ENCODE results near the gene HSP90AA1.
"Not testable (repeated sequence)": the region's sequence is repeated elsewhere in the genome, so short reads cannot be mapped to it uniquely, and the experiment has no call there.

HSP90AA1 gene

GRCh38 chr14:102075155-102075554, 11.7 kb downstream of the HSP90AA1 start:
- TF ChIP-seq CTCF (IDR thresholded peaks at IDR 0.05; ENCODE audit: low read depth, low read length): no peak
- H3K4me3 ChIP-seq (ENCODE audit: low read depth, low read length): no peak overlapping the region
- H3K36me3 ChIP-seq: peaks cover 14% of the 10 kb centered on the region
- no peak for DNase-seq
- no peaks in the 10 kb centered on the region for H3K27me3 ChIP-seq
- no peaks in the 10 kb centered on the region; the same call in 1 of the 2 replicates for H3K9me3 ChIP-seq
- H3K4me1 ChIP-seq: no peaks in the 10 kb centered on the region

DNA sequence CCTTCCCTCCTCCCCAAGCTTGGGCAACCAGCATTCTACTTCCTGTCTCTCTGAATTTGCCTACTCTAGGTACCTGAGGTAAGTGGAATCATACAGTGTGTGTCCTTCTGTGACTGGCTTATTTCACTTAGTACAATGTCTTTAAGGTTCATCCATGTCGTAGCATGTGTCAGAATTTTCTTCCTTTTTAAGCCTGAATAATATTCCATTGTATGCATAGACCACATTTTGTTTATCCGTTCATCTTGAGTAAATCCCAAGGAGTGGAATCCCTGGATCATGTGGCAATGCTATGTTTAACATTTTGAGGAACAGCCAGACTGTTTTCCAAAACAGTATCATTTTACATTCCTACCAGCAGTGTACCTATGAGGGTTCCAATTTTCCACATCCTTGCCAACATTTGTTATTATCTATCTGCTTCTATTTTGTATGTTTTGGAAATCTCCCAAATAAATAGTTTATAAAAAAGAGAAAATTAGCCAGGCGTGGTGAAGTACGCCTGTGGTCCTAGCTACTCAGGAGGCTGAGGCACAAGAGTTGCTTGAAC, 12.4 kb downstream of the HSP90AA1 start:
- Histone ChIP-seq H3K27me3 (no peaks in the 10 kb centered on the region), H3K4me3 (ENCODE audit: low read depth, low read length) (no peak overlapping the region), H3K9me3 (no peaks in the 10 kb centered on the region; the same call in 1 of the 2 replicates), H3K4me1 (no peaks in the 10 kb centered on the region), H3K36me3 (peaks cover 8% of the 10 kb centered on the region)
- DNase-seq: no peak
- TF ChIP-seq CTCF (IDR thresholded peaks at IDR 0.05; ENCODE audit: low read depth, low read length): no peak

DNA sequence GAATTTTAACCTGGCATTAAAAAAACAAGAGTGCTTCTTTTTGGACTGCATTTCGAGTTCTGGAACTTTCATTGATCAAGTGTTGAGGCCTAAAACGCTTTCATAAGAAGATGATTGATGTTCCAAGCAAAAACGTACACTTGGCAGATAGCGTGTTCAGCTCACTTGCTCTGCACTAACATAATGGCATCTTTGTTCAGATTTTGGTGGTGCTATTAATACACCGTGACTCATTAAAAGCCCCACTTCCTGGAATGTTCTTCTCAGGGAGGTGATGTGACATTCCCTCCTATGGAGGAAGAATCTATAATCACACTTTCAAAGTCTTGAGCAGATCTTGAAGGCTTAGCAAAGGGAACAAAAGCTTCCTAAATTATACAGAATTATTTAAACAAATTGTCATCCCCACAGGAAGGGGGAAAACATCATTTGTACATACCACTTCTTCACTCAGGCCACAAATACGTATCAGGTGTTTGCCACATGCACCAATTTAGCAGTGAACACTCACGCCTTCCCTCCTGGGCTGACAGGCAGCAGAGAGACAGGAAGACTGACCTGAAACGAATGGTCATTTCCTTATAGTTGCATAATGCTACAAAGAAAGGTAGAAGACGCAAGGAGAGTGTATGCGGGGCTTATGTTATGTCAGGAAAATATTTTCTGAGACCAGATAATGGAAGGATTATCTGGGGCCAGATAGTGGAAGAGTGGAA, 15.4 kb downstream of the HSP90AA1 start:
- H3K36me3 ChIP-seq: no peaks in the 10 kb centered on the region
- no peak for DNase-seq
- H3K4me3 ChIP-seq (ENCODE audit: low read depth, low read length): no peak overlapping the region
- no peaks in the 10 kb centered on the region for H3K27me3 ChIP-seq
- no peak for TF ChIP-seq CTCF (IDR thresholded peaks at IDR 0.05; ENCODE audit: low read depth, low read length)
- no peaks in the 10 kb centered on the region for H3K4me1 ChIP-seq
- H3K9me3 ChIP-seq: no peaks in the 10 kb centered on the region; the same call in 1 of the 2 replicates

DNA sequence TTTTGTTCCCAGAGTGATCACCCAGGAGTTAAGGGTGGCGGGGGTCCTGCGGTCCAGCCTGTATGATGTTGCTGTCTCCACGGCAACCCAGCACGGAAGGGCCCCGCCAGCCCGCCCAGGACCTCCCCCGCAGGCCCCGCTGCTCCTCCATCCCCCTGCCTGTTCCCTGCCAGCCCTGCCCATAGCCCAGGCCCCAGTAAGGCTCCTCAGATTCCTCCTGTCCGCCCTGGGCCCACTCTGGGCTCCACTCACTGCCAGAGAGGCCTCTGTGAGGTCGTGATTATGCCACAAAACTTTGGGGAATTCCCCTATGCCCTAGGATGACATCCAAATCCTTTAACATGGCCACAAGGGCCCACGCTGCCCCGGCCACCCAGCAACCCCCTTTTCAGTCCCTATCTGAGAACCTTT, 20.8 kb downstream of the HSP90AA1 start:
- TF ChIP-seq CTCF (IDR thresholded peaks at IDR 0.05; ENCODE audit: low read depth, low read length): no peak
- no peak for DNase-seq
- no peaks in the 10 kb centered on the region for H3K9me3 ChIP-seq

GRCh38 chr14:102064590-102064989, 22.3 kb downstream of the HSP90AA1 start:
- not testable (repeated sequence) for H3K27me3 ChIP-seq; H3K4me3 ChIP-seq (ENCODE audit: low read depth, low read length); H3K4me1 ChIP-seq; H3K36me3 ChIP-seq; DNase-seq; H3K9me3 ChIP-seq

More for the DNA sequence above, 20.8 kb downstream of the HSP90AA1 start:
- Histone ChIP-seq H3K4me1 (no peaks in the 10 kb centered on the region), H3K27me3 (no peaks in the 10 kb centered on the region), H3K4me3 (ENCODE audit: low read depth, low read length) (no peak overlapping the region), H3K36me3 (no peaks in the 10 kb centered on the region)

GRCh38 chr14:102063808-102064429, 22.9 kb downstream of the HSP90AA1 start:
- no peaks in the 10 kb centered on the region for H3K27me3 ChIP-seq
- no peaks in the 10 kb centered on the region for H3K4me1 ChIP-seq
- H3K9me3 ChIP-seq: no peaks in the 10 kb centered on the region
- no peak for DNase-seq
- H3K4me3 ChIP-seq (ENCODE audit: low read depth, low read length): no peak overlapping the region
- TF ChIP-seq CTCF (IDR thresholded peaks at IDR 0.05; ENCODE audit: low read depth, low read length): no peak
- no peaks in the 10 kb centered on the region for H3K36me3 ChIP-seq

Measured in BE2C (cell line).